Measurements from ENCODE around the gene CHI3L1. TPM values are rescaled to one million over a fixed set of nuclear protein-coding genes. Genes with fewer than 3 reads are reported as not detected.

Gene CHI3L1
- total and polyA plus RNA-seq, 12 donors, result 0.15 to 14.3 (median 2.0) TPM; not detected in 1

GRCh38 chr1:203146537-203146936 lies 40.0 kb downstream of the CHI3L1 start:
- ATAC-seq (no peak), DNase-seq (no peak)
- H3K9me3 ChIP-seq, result no peaks in the 10 kb centered on the region
- H3K4me3 ChIP-seq, result no peak overlapping the region
- H3K4me1 ChIP-seq, result peaks cover 0 to 12% (median 0%) of the 10 kb centered on the region in 9 donors
- WGBS, 2 donors, result 76 to 87% methylated on average over 7 of the region's 7 CpGs
- no peaks in the 10 kb centered on the region for H3K27me3 ChIP-seq
- H3K27ac ChIP-seq, result no peak overlapping the region
- intact Hi-C loops (cut with DNase I), result no loop called here
- no peaks in the 10 kb centered on the region for H3K36me3 ChIP-seq
- TF ChIP-seq, protein P1, sequence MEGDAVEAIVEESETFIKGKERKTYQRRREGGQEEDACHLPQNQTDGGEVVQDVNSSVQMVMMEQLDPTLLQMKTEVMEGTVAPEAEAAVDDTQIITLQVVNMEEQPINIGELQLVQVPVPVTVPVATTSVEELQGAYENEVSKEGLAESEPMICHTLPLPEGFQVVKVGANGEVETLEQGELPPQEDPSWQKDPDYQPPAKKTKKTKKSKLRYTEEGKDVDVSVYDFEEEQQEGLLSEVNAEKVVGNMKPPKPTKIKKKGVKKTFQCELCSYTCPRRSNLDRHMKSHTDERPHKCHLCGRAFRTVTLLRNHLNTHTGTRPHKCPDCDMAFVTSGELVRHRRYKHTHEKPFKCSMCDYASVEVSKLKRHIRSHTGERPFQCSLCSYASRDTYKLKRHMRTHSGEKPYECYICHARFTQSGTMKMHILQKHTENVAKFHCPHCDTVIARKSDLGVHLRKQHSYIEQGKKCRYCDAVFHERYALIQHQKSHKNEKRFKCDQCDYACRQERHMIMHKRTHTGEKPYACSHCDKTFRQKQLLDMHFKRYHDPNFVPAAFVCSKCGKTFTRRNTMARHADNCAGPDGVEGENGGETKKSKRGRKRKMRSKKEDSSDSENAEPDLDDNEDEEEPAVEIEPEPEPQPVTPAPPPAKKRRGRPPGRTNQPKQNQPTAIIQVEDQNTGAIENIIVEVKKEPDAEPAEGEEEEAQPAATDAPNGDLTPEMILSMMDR (IDR thresholded peaks at IDR 0.05), result no peak

DNA sequence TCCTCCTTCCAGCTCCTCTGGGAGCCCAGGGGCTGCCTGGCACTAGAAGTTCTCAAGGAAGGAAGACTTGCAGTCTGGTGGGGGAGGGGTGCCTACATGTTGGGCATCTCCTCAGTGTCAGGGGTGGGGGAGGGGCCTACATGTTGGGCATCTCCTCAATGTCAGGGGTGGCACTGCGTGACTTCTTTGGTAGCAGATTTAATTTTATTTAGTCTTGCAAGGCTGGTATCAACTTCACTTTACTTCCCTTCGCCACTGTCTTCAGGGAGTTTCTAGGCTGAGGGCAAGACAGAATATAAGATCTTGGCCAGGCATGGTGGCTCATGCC lies 40.5 kb downstream of the CHI3L1 start:
- Histone ChIP-seq H3K36me3 (no peaks in the 10 kb centered on the region), H3K27ac (no peak overlapping the region), H3K27me3 (peaks cover 0 to under 1% (median 0%) of the 10 kb centered on the region in 7 donors), H3K4me1 (peaks cover 0 to 9% (median 1%) of the 10 kb centered on the region in 9 donors), H3K9me3 (no peaks in the 10 kb centered on the region), H3K4me3 (no peak overlapping the region)
- DNase-seq (no peak), ATAC-seq (no peak)
- TF ChIP-seq, protein P1 (IDR thresholded peaks at IDR 0.05), result no peak
- 97 to 100% methylated on average over 2 of the region's 2 CpGs for WGBS, 2 donors
- intact Hi-C loops (cut with DNase I), result no loop called here

DNA sequence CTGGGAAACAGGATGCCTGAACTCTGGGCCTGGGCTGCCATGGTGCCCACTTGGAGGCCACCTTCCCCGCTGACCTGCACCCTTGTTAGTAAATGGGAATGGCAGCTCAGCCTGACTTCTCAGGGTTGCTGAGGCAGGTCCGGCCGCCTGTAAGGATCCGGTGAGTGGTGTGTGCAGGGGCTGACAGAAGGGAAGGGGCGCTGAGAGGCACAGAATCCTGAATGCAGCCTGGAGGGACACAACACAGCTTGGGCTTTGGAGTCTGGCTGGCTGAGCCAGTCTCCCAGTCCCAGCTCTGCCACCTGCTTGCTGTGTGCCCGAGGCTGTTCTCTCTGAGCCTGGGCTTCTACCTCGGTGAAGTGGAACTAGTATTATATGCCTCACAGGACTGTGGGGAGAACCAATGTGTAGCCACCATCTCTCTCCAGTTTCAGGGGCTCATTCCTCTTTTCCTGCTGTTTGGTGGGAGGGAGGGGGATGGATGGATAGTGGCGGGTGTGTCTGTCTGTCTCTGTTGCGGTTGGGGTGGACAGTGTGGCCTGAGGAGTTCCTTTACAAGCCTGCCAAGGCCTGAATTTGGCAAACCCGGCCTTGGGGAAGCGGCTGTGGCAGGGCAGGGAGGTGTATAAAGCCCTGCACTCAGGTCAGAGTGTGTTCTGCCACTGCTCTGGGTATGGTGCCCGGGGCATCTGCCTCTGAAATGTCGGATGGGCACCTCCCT lies 41.0 kb downstream of the CHI3L1 start:
- WGBS, 2 donors, result 91 to 94% methylated on average over 13 of the region's 13 CpGs
- Histone ChIP-seq H3K36me3 (no peaks in the 10 kb centered on the region), H3K4me1 (peaks cover 0 to 11% (median 6%) of the 10 kb centered on the region in 9 donors), H3K27me3 (peaks cover 0 to 3% (median 0%) of the 10 kb centered on the region in 7 donors), H3K9me3 (no peaks in the 10 kb centered on the region), H3K4me3 (no peak overlapping the region), H3K27ac (no peak overlapping the region)
- TF ChIP-seq, protein P1 (IDR thresholded peaks at IDR 0.05), result no peak
- intact Hi-C loops (cut with DNase I), result no loop called here
- no peak for ATAC-seq
- no peak for DNase-seq

GRCh38 chr1:203144661-203145060 lies 41.8 kb downstream of the CHI3L1 start:
- intact Hi-C loops (cut with DNase I), result no loop called here
- DNase-seq (no peak), ATAC-seq (peak in 1 of 8 donors; percentile 16)

More at GRCh38 chr1:203144661-203145060, 41.8 kb downstream of the CHI3L1 start:
- TF ChIP-seq, protein P1 (IDR thresholded peaks at IDR 0.05), result no peak
- Histone ChIP-seq H3K4me3 (no peak overlapping the region), H3K27me3 (peaks cover 0 to 3% (median 0%) of the 10 kb centered on the region in 7 donors), H3K36me3 (no peaks in the 10 kb centered on the region), H3K9me3 (no peaks in the 10 kb centered on the region), H3K4me1 (peaks cover 0 to 11% (median 9%) of the 10 kb centered on the region in 9 donors), H3K27ac (no peak overlapping the region)
- 41 to 49% methylated on average over 6 of the region's 6 CpGs for WGBS, 2 donors
